DMS79 treated with DMSO at 0.1 percent for 48 hours (cell line): Measurements from ENCODE around the gene AVPR1A.
"Not testable (repeated sequence)": the region's sequence is repeated elsewhere in the genome, so short reads cannot be mapped to it uniquely, and the experiment has no call there.

Experiments
- DNase-seq: peaks from one replicate; lab custom pipeline; 2025; lab: John Stamatoyannopoulos, UW

The AVPR1A gene

GRCh38 chr12:63150713-63151622, at the start of gene AVPR1A:
AVPR1A (minus strand) TSS chr12:63151201; CDS start chr12:63150836, 365 bp downstream.
- DNase-seq = no peak

GRCh38 chr12:63196168-63196567, 45.2 kb upstream of the AVPR1A start:
- no peak for DNase-seq

GRCh38 chr12:63179224-63179623, 28.2 kb upstream of the AVPR1A start:
- no peak for DNase-seq

- DNase-seq = no peak
These were observed 19.3 kb upstream of the AVPR1A start for GRCh38 chr12:63170321-63170720.

GRCh38 chr12:63167741-63168140, 16.7 kb upstream of the AVPR1A start:
- not testable (repeated sequence) for DNase-seq

GRCh38 chr12:63164911-63165310, 13.9 kb upstream of the AVPR1A start:
- DNase-seq = no peak

- DNase-seq = no peak
These were observed 12.5 kb upstream of the AVPR1A start for GRCh38 chr12:63163541-63163940.

- DNase-seq = no peak
These were observed 4.4 kb upstream of the AVPR1A start for GRCh38 chr12:63155375-63155774.

GRCh38 chr12:63154560-63154959, 3.6 kb upstream of the AVPR1A start:
- DNase-seq = no peak

GRCh38 chr12:63152321-63152700, 1.3 kb upstream of the AVPR1A start:
- DNase-seq = no peak

GRCh38 chr12:63151623-63152320, 771 bp upstream of the AVPR1A start:
- peak; percentile 3 for DNase-seq

- DNase-seq = no peak
These were observed 890 bp downstream of the AVPR1A start for GRCh38 chr12:63149909-63150712.

GRCh38 chr12:63144556-63144955, 6.4 kb downstream of the AVPR1A start:
- DNase-seq = no peak

- DNase-seq = no peak
These were observed 12.5 kb downstream of the AVPR1A start for GRCh38 chr12:63138488-63138887.

GRCh38 chr12:63133981-63134380, 17.0 kb downstream of the AVPR1A start:
- no peak for DNase-seq

- no peak for DNase-seq
These were observed 18.8 kb downstream of the AVPR1A start for GRCh38 chr12:63132201-63132600.

- no peak for DNase-seq
These were observed 21.1 kb downstream of the AVPR1A start for GRCh38 chr12:63129927-63130326.

- DNase-seq = no peak
These were observed 26.2 kb downstream of the AVPR1A start for GRCh38 chr12:63124778-63125177.

- no peak for DNase-seq
These were observed 47.4 kb downstream of the AVPR1A start for GRCh38 chr12:63103494-63104131.

GRCh38 chr12:63101920-63102319, 49.1 kb downstream of the AVPR1A start:
- DNase-seq = no peak

GRCh38 chr12:63098851-63099250, 52.1 kb downstream of the AVPR1A start:
- no peak for DNase-seq
